GM18858 (cell line): Measurements from ENCODE around the gene RNF133.

Experiments used
- ATAC-seq: cut with Tn5 transposase; IDR thresholded peaks from one replicate; pipeline ENCODE4 v1.9.1; 2021; ENCODE audit not compliant: unreplicated experiment

Gene RNF133

GRCh38 chr7:122699017-122699416 lies at the start of gene RNF133:
Gene RNF133, minus strand, starts transcription at chr7:122699117. Its CDS starts 199 bp downstream, at chr7:122698918.
- no peak for ATAC-seq

GRCh38 chr7:122748195-122748594 lies 49.3 kb upstream of the RNF133 start:
- ATAC-seq = no peak

GRCh38 chr7:122746948-122747347 lies 48.0 kb upstream of the RNF133 start:
- ATAC-seq = no peak

- ATAC-seq = no peak
These were observed 44.3 kb upstream of the RNF133 start for GRCh38 chr7:122743211-122743610.

- no peak for ATAC-seq
These were observed 40.0 kb upstream of the RNF133 start for GRCh38 chr7:122738947-122739346.

- no peak for ATAC-seq
These were observed 37.3 kb upstream of the RNF133 start for GRCh38 chr7:122736183-122736582.

GRCh38 chr7:122727759-122728158 lies 28.8 kb upstream of the RNF133 start:
- no peak for ATAC-seq

GRCh38 chr7:122727354-122727753 lies 28.4 kb upstream of the RNF133 start:
- no peak for ATAC-seq

- ATAC-seq = no peak
These were observed 28.0 kb upstream of the RNF133 start for GRCh38 chr7:122726881-122727280.

GRCh38 chr7:122724366-122724765 lies 25.4 kb upstream of the RNF133 start:
- no peak for ATAC-seq

GRCh38 chr7:122719010-122719578 lies 20.2 kb upstream of the RNF133 start:
- no peak for ATAC-seq

- ATAC-seq = no peak
These were observed 18.6 kb upstream of the RNF133 start for GRCh38 chr7:122717356-122718089.

GRCh38 chr7:122715183-122715582 lies 16.3 kb upstream of the RNF133 start:
- no peak for ATAC-seq

- ATAC-seq = no peak
These were observed 12.0 kb upstream of the RNF133 start for GRCh38 chr7:122710916-122711315.

- ATAC-seq = no peak
These were observed 11.2 kb upstream of the RNF133 start for GRCh38 chr7:122709930-122710646.

- ATAC-seq = no peak
These were observed 7.9 kb upstream of the RNF133 start for GRCh38 chr7:122706836-122707235.

GRCh38 chr7:122702872-122703510 lies 4.1 kb upstream of the RNF133 start, which contains the start of gene RNF148:
Gene RNF148, minus strand, starts transcription at chr7:122702922. Its CDS starts 172 bp downstream, at chr7:122702750.
- no peak for ATAC-seq

GRCh38 chr7:122695816-122696215 lies 3.1 kb downstream of the RNF133 start:
- no peak for ATAC-seq

- no peak for ATAC-seq
These were observed 4.2 kb downstream of the RNF133 start for GRCh38 chr7:122694697-122695096.

- ATAC-seq = no peak
These were observed 6.1 kb downstream of the RNF133 start for GRCh38 chr7:122692769-122693309.

- no peak for ATAC-seq
These were observed 7.2 kb downstream of the RNF133 start for GRCh38 chr7:122691569-122692235.
